Gastrocnemius medialis (tissue), 4 donors: ENCODE results near the gene SPTLC2.

ENCODE experiments used
- CTCF ChIP-seq, 5 experiments: fragments of 450-650 bp in 3 of 5; fragments of 200-600 bp in 2 of 5; sonication (generic) in 2 of 5; IDR thresholded peaks in 4 of 5; conservative IDR thresholded peaks in 1 of 5; 1 replicate in 4 of 5; 2 replicates in 1 of 5; pipeline ENCODE4 v1.5.1; 2016 to 2019; ENCODE audit warnings: antibody characterized with exemption in 5 of 5, mild to moderate bottlenecking in 3 of 5, moderate library complexity in 3 of 5
- POLR2A ChIP-seq, 2 donors: fragments of 450-650 bp; IDR thresholded peaks; one replicate each; pipeline ENCODE4 v1.6.1; 2017; ENCODE audit warnings: antibody characterized with exemption in 2 of 2, mild to moderate bottlenecking in 2 of 2, moderate library complexity in 2 of 2

- TF ChIP-seq CTCF (IDR thresholded peaks at IDR 0.05 in 4 of 5, conservative IDR thresholded peaks at IDR 0.05 in 1 of 5) = no peak
- TF ChIP-seq POLR2A (IDR thresholded peaks at IDR 0.05) = no peak
These were observed 125.4 kb downstream of the SPTLC2 start for GRCh38 chr14:77491056-77491455.
